Hippocampal formation (tissue), 2 donors: Measurements from ENCODE around the gene NOTCH2.

Experiments used
- DNase-seq, 2 donors: peaks; one replicate each; lab custom pipeline; 2025; lab: John Stamatoyannopoulos, UW

NOTCH2 gene

GRCh38 chr1:119873135-119874015, 196.1 kb downstream of the NOTCH2 start:
- DNase-seq = no peak

- DNase-seq = no peak
These were observed 197.6 kb downstream of the NOTCH2 start for GRCh38 chr1:119871881-119872280.

- DNase-seq = peak; percentile 67 to 68
These were observed 198.4 kb downstream of the NOTCH2 start for GRCh38 chr1:119870917-119871596.

GRCh38 chr1:119869995-119870394, 199.5 kb downstream of the NOTCH2 start:
- DNase-seq = no peak

GRCh38 chr1:119868176-119868575, 201.3 kb downstream of the NOTCH2 start:
- no peak for DNase-seq

GRCh38 chr1:119866451-119866850, 203.0 kb downstream of the NOTCH2 start:
- DNase-seq = no peak

- DNase-seq = no peak
These were observed 203.8 kb downstream of the NOTCH2 start for GRCh38 chr1:119865627-119866026.

GRCh38 chr1:119862276-119862675, 207.2 kb downstream of the NOTCH2 start:
- no peak for DNase-seq
